HG02642 (cell line): ENCODE data around the gene TOMM22.

Source experiments
- ATAC-seq: cut with Tn5 transposase; IDR thresholded peaks from one replicate; pipeline ENCODE4 v1.9.1; 2021; ENCODE audit warnings: mild to moderate bottlenecking; ENCODE audit not compliant: unreplicated experiment, poor library complexity

TOMM22 gene

DNA sequence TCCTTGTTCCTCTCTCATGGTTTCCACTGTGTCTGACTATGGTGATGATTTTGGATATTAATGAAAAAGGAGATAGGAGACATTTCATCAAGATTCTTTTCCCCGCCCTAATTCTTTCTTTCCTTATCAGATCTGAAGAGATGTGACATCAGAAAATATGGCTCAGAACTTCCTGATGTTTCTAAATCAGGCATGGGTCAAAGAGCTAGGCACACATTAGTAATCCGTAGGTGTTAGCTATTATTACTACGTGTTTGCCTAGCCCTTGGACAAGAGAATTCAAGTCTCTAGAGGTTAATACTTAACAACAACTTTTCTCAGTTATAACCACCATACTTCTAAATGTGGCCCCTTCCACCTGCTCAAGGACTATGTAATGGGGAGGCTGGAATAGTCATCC lies 13.2 kb downstream of the TOMM22 start:
- ATAC-seq, result no peak

DNA sequence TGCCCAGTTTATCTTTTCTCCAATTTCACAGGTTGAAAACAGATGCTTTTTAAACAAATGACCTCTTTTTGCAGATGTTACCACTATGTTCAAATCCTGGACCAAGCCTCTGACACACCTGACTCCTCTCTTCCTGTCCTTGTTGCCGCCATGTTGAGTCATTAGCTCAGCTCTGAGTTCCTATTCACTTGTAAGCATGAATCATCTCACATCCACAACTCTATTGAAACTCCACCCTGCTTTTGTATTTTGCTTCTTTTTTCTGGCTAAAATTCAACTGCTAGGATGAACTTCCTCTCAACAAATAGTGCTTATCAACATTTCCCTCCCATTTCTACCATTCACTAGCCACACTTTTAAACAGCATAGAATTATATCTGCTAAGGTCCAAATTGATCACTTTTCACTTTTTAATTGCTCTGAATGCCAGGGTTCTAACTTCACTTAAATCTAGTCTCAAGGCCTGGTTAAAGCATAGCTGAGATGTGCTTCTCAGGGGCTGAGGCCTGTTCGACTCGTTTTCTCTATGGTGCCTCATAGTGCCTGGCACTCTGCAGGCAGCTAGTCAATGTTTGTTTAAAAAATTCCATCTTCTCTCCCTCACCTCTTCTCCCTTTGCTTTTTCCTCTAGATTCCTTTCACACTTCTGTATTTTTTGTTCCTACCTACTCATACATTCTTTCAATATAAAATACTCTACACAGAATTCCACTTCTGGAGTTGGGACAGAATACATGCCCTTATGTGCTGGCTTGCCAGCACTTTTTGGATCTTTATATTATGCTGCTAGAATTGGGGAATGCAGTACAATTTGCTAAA lies 15.1 kb downstream of the TOMM22 start:
- no peak for ATAC-seq

DNA sequence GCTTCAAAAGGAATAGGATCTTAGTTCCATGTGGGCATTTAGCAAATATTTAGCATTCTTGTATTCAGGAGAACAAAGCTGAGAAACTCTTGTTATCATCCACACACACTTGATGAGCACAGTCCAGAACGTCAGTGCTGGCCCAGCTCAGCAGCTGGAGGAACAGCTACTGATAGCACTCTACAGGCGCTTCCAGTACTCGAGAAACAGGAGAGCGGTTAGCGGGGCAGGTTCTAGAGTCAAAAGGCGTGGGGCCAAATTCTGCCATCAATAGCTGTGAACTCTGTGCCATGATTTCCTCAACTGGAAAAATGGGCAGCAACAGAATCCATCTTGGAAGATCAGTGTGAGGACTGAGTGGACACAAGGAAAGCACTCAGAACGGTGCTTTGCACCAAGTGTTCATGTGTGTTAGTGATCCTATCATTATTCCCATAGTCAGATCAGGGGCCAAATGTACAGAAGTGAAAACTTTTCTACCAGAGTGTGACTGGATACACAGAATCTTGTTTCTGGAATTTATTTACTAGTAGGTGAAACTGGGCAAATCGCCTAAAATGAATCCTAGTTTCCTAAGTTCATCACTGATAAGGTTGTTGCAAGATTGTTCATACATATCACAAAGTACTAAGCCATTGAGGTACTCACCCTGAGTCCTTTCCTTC lies 15.8 kb downstream of the TOMM22 start:
- ATAC-seq, result no peak

DNA sequence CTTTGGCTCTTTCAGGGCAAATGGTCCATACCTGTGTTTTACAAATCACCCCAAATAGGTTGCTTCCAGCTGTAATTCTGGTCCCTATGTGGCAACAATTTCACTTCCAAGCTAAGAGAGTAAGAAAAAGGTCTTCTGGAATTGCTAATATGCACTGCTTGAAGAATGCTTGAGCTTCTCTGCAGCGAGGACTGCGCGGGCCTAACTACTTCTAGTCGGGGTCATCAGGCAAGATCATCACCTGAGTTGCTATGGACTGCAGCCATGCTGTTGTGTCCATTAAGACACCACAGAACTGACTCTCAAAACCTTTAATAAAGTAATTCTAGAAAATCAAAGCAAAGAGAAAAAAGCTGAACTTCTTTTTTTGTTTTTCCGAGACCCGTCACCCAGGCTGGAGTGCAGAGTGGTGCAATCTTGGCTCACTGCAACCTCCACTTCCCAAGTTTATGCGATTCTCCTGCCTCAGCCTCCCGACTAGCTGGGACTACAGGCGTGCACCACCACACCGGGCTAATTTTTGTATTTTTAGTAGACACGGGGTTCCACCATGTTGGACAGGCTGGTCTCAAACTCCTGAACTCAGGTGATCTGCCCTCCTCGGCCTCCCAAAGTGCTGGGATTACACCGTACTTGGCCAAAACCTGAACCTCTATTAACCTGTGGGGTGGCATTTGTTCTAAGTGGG lies 16.8 kb downstream of the TOMM22 start:
- no peak for ATAC-seq

DNA sequence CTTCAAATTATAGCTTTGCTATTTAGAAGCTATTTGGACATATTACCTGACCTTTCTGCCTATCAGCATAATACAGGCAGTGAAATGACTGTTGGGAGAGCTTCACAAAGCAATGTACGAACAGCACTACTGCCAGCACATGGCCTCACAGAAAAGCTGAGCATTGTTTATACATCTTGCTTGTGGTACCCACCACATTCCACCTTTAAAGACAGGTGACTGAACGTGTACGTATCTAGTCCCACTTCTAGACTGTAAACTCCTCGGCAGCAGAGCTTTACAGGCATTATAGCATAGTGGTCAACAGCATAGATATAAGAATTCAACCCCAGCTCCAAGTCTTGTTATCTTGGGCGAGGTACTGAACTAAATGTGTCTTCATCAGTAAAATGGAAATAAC lies 17.4 kb downstream of the TOMM22 start:
- ATAC-seq, result no peak

DNA sequence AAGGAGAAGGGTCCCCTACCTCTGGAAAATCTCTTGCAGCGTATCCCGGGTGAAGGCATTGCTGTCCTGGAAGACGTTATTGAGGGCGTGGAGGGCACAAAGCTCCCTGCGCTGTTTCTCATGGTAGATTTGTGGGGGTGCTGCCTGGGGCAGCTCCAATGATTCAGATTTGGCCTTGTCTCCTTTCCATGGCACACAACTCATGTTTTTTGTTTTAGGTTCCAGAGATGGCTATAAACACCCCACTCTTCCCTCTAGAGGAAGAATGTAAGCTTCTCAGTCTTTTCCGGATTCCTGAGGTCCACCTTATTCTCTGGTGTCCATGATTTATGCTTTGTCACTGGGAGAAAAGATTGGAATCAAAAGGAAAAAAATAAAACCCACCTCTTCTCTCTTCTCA lies 18.0 kb downstream of the TOMM22 start:
- ATAC-seq, result no peak

DNA sequence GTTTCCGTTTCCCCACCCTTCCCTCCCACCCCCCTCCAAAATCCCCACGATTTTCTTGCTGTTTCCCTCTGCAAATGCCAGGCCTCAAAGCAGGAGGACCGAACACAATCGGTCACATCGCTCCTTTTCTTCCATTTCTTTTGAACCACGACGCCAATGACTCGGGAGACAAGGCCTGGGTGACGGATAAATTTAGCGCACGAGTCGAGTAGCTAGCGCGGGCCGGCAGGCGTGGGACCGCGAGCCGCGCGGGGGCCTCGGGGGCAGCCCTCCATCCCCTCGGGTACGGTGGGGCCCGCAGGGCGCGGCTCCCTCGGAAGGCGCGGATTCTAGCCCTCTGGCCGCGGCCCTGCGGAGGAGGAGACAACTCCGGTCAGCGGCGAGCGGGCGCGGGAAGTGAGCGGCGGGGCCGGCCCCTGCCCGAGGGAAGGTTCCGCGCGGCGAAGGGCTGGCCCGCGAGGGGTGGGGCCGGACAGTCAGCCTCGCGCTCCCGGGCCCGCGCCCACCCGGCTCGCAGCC lies 18.6 kb downstream of the TOMM22 start:
- no peak for ATAC-seq

DNA sequence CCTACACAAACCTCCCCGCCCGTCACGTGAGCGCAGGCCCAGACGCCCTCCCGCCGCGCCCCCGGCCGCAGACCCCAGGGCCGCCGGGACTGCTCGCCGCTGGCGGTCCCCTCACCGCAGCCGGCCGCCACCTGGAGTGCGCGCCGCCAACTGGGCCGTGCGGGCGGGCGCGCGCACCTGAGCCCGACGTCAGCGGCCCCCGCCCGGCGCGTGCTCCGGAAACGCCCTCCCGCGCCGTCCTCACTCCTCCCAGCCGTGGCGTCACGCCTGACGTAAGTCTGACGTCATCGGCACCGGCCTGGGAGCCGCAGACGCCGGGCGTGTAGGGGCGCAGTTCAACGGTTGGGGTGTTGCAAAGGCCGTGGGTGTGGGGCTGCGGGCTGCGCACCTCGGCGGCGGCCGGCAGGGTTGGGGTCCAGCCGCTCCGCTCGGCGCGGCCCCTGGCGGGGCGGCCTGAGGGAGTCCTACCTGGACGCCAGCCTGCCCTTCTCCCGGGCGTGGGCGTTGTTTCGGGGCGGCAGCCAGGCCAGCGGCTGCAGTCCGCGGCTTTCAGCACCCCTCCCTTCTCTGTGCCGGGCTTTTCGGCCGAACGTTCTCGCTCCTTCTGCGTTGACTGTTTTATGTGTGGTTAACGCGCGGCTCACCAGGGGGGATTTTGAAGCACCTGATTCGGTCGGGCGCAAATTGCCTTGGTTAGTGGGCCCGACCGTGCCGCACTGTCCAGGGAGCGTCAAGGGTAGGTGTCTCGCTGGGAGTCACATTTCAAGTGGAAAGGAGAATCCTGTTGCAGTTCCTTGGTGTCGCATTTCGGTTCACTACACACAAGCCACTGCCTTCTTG lies 19.3 kb downstream of the TOMM22 start, which contains the start of gene JOSD1:
JOSD1 (minus strand) TSS at position 155 of the 840 bp plus-strand sequence. CDS start 956 bp downstream, outside the sequence.
- ATAC-seq, result peak; percentile 46

DNA sequence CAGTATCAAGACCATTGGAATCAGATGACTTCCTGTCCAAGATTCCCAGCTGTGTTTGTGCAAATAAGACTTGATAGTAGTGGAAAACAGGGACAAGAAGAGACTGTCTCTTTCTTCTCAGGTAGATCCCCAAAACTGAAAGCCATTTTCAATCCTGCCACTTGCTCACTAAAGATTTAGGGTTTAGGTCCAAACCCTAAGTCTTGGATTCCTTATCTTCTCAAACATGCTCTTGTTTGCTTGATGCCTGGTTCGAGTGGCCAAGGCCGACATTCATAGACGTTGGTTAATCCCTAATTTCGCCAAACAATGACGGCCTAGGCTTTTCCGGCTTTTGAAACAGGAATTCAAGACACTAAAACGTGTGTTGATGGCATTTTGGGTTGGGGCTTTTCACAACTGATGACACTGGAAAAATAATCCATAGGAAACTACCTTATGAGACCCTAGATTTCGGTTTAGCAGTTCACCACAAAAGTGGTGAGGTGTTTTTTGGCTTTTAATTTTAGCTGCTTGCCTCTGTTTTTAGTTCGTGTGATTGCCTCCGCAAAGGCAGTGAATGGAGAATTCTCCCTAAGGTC lies 23.0 kb downstream of the TOMM22 start:
- ATAC-seq, result no peak

DNA sequence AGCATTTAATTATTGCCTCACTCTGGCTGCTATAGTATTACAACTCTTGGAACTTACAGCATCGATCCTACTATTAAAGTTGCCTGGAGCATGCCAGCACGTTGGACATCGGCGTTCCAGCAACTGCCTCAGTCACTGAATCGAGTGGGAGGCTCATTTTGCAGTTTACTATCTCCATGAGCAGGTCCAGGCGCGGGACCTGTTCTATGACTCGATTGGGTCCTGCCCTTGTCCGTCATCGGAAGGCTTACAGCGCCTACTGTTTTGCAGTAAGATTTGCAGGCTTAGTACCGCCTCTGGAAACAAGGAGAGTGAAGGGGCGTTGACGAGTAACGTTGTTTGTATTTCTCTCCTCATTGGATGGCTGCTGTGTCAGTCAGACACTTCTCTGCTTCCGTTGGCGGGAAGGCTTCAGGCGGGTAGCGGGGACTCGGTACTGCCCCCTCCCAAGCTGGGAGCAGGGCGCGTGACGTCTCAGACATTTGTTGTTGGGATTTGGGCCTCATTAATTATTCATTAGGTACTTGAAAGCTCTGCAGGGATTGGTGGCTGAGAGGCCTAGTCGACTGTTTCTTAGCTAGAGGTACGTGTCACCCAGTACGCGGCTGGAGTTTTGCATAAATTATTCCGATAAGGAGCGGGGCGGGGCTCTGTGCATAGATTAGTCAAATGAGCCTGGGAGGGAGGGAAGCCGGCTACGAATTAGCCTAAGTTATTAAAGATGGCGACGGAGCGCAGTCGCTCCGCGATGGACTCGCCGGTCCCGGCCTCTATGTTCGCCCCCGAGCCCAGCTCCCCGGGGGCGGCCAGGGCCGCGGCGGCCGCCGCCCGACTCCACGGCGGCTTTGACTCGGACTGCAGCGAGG lies 23.7 kb downstream of the TOMM22 start, which contains the start of gene GTPBP1:
GTPBP1 (plus strand) TSS at position 710 of the 866 bp plus-strand sequence; CDS start at position 722, 12 bp downstream.
- peak; percentile 76 for ATAC-seq

DNA sequence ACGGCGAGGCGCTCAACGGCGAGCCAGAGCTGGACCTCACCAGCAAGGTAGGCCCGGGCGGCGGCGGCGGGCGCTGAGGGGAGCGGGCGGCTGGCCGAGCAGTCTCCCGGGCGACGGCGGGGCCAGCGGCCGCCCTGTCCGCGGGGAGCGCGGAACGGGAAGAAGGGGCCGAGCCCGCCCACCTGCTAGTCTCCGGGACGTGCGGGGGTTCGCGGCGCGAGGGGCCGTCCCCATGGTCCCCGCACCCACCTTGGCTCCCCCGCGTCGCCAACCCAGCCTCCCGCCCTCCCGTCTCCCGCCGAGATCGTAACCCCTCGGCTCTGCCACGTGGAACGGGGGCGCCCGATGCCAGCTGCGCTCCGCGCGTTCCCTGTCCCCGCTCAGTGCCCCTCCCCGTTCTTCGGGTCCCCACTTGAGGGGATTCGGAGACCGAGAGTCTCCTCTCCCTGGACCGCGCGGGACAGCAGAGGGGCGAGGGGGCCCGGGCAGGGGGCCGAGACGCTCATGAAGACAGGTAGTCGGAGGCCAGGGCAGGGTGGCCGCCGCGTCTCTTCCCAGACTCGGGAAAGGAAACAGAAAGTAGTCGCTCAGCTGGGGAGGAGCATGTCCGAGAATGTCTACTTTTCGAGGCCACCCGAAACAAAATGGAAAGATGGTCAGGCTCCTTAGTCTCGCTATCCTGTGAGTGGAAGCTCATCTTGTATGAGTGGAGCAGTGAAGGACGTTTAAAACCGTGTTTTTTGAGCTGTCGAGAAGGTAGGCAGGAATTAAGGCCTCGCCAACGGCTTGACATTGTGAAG lies 24.5 kb downstream of the TOMM22 start:
- ATAC-seq, result peak; percentile 10

DNA sequence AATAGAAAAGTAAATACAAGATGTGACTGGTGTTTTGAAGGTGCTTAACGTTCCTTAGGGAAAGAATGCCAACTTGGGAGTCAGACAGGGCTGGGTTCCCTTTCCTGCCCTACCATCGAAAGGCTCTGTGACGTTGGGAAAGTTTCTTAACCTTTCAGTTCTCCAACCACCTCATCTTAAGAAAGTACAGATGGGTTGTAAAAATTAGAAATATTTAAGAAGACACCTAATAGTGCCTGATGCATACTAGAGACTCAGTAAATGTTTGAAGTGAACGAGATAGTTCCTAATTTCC lies 25.1 kb downstream of the TOMM22 start:
- ATAC-seq, result no peak

DNA sequence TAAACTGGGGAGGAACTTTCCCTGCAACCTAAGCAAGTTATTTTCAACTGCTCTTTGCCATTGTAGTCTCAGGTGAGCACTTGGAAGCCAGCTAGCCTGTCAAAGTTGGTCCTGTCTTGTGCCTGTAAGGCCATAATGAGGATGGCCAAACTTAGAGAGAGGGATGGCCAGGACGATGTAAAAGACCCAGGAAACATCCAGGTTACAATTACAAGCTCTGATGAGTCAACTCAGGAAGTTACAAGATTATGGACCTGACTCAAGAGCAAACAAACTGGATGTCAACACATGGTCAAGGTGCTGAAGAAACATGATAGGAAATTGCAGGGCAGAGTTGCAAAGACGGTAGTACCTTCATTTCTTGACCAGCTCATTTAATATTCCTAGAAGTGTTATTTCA lies 25.6 kb downstream of the TOMM22 start:
- no peak for ATAC-seq

DNA sequence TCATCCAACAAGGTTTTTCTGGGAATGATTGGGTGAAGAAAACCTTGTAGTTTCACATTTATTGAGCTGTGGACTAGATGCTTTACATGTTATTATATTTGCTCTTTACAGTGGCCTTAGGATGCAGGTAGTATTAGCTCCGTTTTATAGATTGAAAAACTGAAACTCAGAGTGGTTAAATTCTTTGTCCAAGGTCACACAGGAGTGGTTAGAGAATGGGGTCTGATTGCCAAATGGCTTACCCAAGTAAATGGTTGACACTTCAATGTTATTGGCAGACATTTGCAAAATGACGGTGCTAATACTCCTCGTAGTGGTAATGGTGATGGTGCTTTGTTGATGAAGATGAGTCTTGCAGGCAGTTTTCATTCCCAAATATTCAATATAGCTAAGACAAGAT lies 26.2 kb downstream of the TOMM22 start:
- no peak for ATAC-seq

DNA sequence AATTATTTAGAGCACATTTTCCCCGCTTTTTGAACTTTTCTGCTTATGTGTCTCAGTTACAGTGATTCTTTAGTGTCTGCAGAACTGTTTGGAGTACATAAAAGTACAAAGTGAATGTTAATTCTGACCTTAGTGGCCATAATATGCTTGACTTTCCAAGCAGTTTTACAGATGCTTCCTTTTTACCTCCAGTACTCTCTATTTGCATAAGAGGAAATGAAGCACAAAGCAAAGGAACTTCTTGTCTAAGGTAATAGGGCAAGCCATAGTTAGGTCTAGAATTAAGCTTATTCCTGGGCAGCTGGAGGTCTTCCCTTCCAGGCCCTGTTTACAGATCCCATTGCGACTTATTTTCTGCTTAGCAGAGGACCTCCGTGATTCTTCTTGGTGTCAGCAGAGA lies 27.5 kb downstream of the TOMM22 start:
- ATAC-seq, result no peak

DNA sequence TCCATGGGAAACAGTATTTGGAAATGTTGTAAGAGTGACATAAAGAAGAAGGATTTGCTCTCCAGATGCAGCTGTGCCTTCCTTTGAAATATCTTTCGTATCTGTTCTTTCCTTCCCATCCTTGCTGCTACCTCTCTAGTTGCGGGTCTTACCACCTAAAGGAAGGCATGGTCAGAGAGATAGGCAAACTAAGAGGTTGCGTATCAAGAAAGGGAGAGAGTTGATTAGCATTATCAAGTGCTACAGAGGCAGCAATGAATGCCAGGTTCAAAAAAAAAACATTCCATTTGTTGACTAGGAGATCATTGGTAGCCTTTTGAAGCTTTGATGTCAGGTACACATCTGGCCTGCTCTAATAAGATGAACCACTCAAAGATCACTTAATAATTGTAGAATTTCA lies 28.6 kb downstream of the TOMM22 start:
- no peak for ATAC-seq

DNA sequence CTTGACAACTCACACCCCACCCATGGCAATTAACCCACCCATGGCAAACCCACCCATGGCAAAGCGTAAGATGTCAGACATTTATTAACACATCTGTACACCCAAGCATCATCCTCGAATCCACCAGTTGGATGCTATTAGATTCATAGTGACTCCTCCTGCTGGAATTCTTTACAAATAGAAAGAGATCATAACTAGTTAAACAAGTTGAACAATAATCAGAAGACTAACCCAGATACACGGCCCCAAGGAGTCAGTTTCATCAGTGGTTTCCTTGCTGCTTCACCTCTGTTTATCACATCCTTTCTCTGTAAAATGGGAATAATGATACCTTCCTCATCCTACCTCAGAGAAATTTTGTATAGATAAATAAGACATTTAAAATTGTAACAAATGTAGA lies 29.1 kb downstream of the TOMM22 start:
- no peak for ATAC-seq
